Parathyroid adenoma (tissue), 2 donors: ENCODE data around the gene SIK3.

Experiments used
- H2AFZ ChIP-seq: fragments of 300-600 bp; sonication (generic); one replicate; pipeline ENCODE4 v1.7.0; 2017; ENCODE audit warnings: antibody characterized with exemption, mild to moderate bottlenecking
- H3K27ac ChIP-seq: fragments of 300-600 bp; sonication (generic); one replicate; pipeline ENCODE4 v1.7.0; 2017
- H3K27me3 ChIP-seq: fragments of 300-600 bp; sonication (generic); one replicate; pipeline ENCODE4 v1.7.0; 2017; ENCODE audit warnings: low read length; ENCODE audit not compliant: control insufficient read depth, insufficient read depth
- H3K36me3 ChIP-seq: fragments of 300-600 bp; sonication (generic); one replicate; pipeline ENCODE4 v1.7.0; 2017; ENCODE audit warnings: low read length; ENCODE audit not compliant: control insufficient read depth, insufficient read depth
- H3K4me1 ChIP-seq: fragments of 300-600 bp; sonication (generic); one replicate; pipeline ENCODE4 v1.7.0; 2017; ENCODE audit warnings: control low read depth
- H3K4me2 ChIP-seq: fragments of 300-600 bp; sonication (generic); one replicate; pipeline ENCODE4 v1.7.0; 2017; ENCODE audit warnings: low read length
- H3K4me3 ChIP-seq: fragments of 300-600 bp; sonication (generic); one replicate; pipeline ENCODE4 v1.7.0; 2017; ENCODE audit warnings: low read depth, low read length
- H3K79me2 ChIP-seq: fragments of 300-600 bp; sonication (generic); one replicate; pipeline ENCODE4 v1.7.0; 2017; ENCODE audit warnings: control low read depth
- H3K9ac ChIP-seq: fragments of 300-600 bp; sonication (generic); one replicate; pipeline ENCODE4 v1.7.0; 2017; ENCODE audit warnings: mild to moderate bottlenecking
- H3K9me3 ChIP-seq: fragments of 300-600 bp; sonication (generic); one replicate; pipeline ENCODE4 v1.7.0; 2017; ENCODE audit warnings: low read length; ENCODE audit not compliant: control insufficient read depth
- CTCF ChIP-seq: fragments of 300-600 bp; sonication (generic); IDR thresholded peaks from one replicate; pipeline ENCODE4 v1.7.0; 2017; ENCODE audit warnings: antibody characterized with exemption, mild to moderate bottlenecking
- donor health status: primary hyperparathyroidism.

The SIK3 gene

GRCh38 chr11:116997071-116997470 is 101.2 kb downstream of the SIK3 start:
- Histone ChIP-seq H3K36me3 (no peaks in the 10 kb centered on the region), H3K9me3 (no peaks in the 10 kb centered on the region), H2AFZ (no peak overlapping the region), H3K9ac (no peak overlapping the region), H3K27ac (no peak overlapping the region), H3K27me3 (no peaks in the 10 kb centered on the region), H3K4me3 (no peak overlapping the region), H3K4me2 (no peak overlapping the region), H3K4me1 (no peaks in the 10 kb centered on the region), H3K79me2 (peaks cover 5% of the 10 kb centered on the region)
- no peak for TF ChIP-seq CTCF

GRCh38 chr11:116994195-116994594 is 104.0 kb downstream of the SIK3 start:
- H3K9me3 ChIP-seq: no peaks in the 10 kb centered on the region
- no peak overlapping the region for H3K4me2 ChIP-seq
- H3K79me2 ChIP-seq: peaks cover 5% of the 10 kb centered on the region
- no peaks in the 10 kb centered on the region for H3K27me3 ChIP-seq
- no peak overlapping the region for H3K27ac ChIP-seq
- H2AFZ ChIP-seq: no peak overlapping the region
- TF ChIP-seq CTCF: no peak
- H3K36me3 ChIP-seq: no peaks in the 10 kb centered on the region
- no peak overlapping the region for H3K9ac ChIP-seq
- no peak overlapping the region for H3K4me3 ChIP-seq
- H3K4me1 ChIP-seq: no peaks in the 10 kb centered on the region

GRCh38 chr11:116993599-116993998 is 104.6 kb downstream of the SIK3 start:
- no peaks in the 10 kb centered on the region for H3K4me1 ChIP-seq
- no peak overlapping the region for H2AFZ ChIP-seq
- H3K4me3 ChIP-seq: no peak overlapping the region
- H3K9me3 ChIP-seq: no peaks in the 10 kb centered on the region
- H3K27me3 ChIP-seq: no peaks in the 10 kb centered on the region
- no peak overlapping the region for H3K27ac ChIP-seq
- H3K9ac ChIP-seq: no peak overlapping the region
- H3K4me2 ChIP-seq: no peak overlapping the region
- no peaks in the 10 kb centered on the region for H3K36me3 ChIP-seq
- peaks cover 5% of the 10 kb centered on the region for H3K79me2 ChIP-seq
- TF ChIP-seq CTCF: no peak

- H3K4me1 ChIP-seq: no peaks in the 10 kb centered on the region
- H3K27me3 ChIP-seq: no peaks in the 10 kb centered on the region
- H3K4me3 ChIP-seq: no peak overlapping the region
- no peak overlapping the region for H3K27ac ChIP-seq
- no peak overlapping the region for H3K9ac ChIP-seq
- no peaks in the 10 kb centered on the region for H3K36me3 ChIP-seq
- no peaks in the 10 kb centered on the region for H3K9me3 ChIP-seq
- TF ChIP-seq CTCF: no peak
- H2AFZ ChIP-seq: no peak overlapping the region
- no peak overlapping the region for H3K4me2 ChIP-seq
- peaks cover 2% of the 10 kb centered on the region for H3K79me2 ChIP-seq
Measured at GRCh38 chr11:116991491-116991890, 106.7 kb downstream of the SIK3 start.

GRCh38 chr11:116990811-116991210 is 107.4 kb downstream of the SIK3 start:
- Histone ChIP-seq H3K27ac (no peak overlapping the region), H3K4me2 (no peak overlapping the region), H3K27me3 (no peaks in the 10 kb centered on the region), H2AFZ (no peak overlapping the region), H3K79me2 (peaks cover 2% of the 10 kb centered on the region), H3K36me3 (no peaks in the 10 kb centered on the region), H3K4me1 (no peaks in the 10 kb centered on the region), H3K4me3 (no peak overlapping the region), H3K9ac (no peak overlapping the region), H3K9me3 (no peaks in the 10 kb centered on the region)
- TF ChIP-seq CTCF: no peak
